OCI-LY7 (cell line): ENCODE results near the gene JAM3.

Source experiments
- EZH2phosphoT487 ChIP-seq: fragments of 200-600 bp; sonication (generic); IDR thresholded peaks from 2 replicates; pipeline ENCODE4 v1.6.1; 2018; ENCODE audit warnings: low read depth, borderline replicate concordance, mild to moderate bottlenecking, mixed run types, antibody characterized with exemption, low read length, moderate library complexity, mixed read lengths
- TF ChIP-seq, protein P1 (sequence below): fragments of 200-600 bp; sonication (generic); conservative IDR thresholded peaks from 2 replicates; pipeline ENCODE4 v1.5.1; 2014; ENCODE audit warnings: mild to moderate bottlenecking, antibody characterized with exemption, low read length, moderate library complexity, mixed read lengths

- TF ChIP-seq, protein P1, sequence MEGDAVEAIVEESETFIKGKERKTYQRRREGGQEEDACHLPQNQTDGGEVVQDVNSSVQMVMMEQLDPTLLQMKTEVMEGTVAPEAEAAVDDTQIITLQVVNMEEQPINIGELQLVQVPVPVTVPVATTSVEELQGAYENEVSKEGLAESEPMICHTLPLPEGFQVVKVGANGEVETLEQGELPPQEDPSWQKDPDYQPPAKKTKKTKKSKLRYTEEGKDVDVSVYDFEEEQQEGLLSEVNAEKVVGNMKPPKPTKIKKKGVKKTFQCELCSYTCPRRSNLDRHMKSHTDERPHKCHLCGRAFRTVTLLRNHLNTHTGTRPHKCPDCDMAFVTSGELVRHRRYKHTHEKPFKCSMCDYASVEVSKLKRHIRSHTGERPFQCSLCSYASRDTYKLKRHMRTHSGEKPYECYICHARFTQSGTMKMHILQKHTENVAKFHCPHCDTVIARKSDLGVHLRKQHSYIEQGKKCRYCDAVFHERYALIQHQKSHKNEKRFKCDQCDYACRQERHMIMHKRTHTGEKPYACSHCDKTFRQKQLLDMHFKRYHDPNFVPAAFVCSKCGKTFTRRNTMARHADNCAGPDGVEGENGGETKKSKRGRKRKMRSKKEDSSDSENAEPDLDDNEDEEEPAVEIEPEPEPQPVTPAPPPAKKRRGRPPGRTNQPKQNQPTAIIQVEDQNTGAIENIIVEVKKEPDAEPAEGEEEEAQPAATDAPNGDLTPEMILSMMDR = no peak
- TF ChIP-seq EZH2phosphoT487 = no peak
Observed at GRCh38 chr11:134157451-134157850, 88.6 kb downstream of the JAM3 start.
